MCF 10A (cell line): ENCODE results near the gene FAM53A. TPM values are rescaled to one million over a fixed set of nuclear protein-coding genes. Genes with fewer than 3 reads are reported as not detected.

Experiments used
- BruUV-seq: library from RNA; stranded (reverse); fragments of 400-500 nt; replicated peaks from 2 replicates; lab custom pipeline; 2021; lab: Mats Ljungman, UMichigan
- CTCF ChIA-PET: fragments of 300-600 bp; sonication (Branson Sonifier 250); formaldehyde crosslinking; extraction: SDS; loops from one replicate; lab custom pipeline; 2021; ENCODE audit warnings: antibody characterized with exemption, inconsistent platforms; lab: Yijun Ruan, JAX
- POLR2A ChIA-PET: fragments of 300-600, 350-650 bp; sonication (Branson Sonifier 250); formaldehyde crosslinking; extraction: SDS; loops from one replicate; lab custom pipeline; 2020; ENCODE audit warnings: antibody characterized with exemption, inconsistent platforms; lab: Yijun Ruan, JAX
- DNase-seq: peaks from one replicate; pipeline ENCODE4 v3.0.0-alpha.2; 2018; ENCODE audit not compliant: unreplicated experiment
- H3K27ac Mint-ChIP-seq: one replicate; pipeline ENCODE4 v1.8.0; 2022; ENCODE audit warnings: mild to moderate bottlenecking, low read depth, mixed read lengths; ENCODE audit not compliant: unreplicated experiment
- H3K27me3 Mint-ChIP-seq: one replicate; pipeline ENCODE4 v1.8.0; 2022; ENCODE audit warnings: mixed read lengths; ENCODE audit not compliant: insufficient read depth, unreplicated experiment
- H3K36me3 Mint-ChIP-seq: one replicate; pipeline ENCODE4 v1.8.0; 2022; ENCODE audit warnings: mild to moderate bottlenecking, moderate library complexity, mixed read lengths; ENCODE audit not compliant: insufficient read depth, unreplicated experiment
- H3K4me1 Mint-ChIP-seq: one replicate; pipeline ENCODE4 v1.8.0; 2022; ENCODE audit warnings: mixed read lengths; ENCODE audit not compliant: insufficient read depth, unreplicated experiment
- H3K4me3 Mint-ChIP-seq: one replicate; pipeline ENCODE4 v1.8.0; 2022; ENCODE audit warnings: mild to moderate bottlenecking, moderate library complexity, mixed read lengths; ENCODE audit not compliant: unreplicated experiment
- H3K9me3 Mint-ChIP-seq: one replicate; pipeline ENCODE4 v1.8.0; 2022; ENCODE audit warnings: mixed read lengths; ENCODE audit not compliant: unreplicated experiment
- intact Hi-C: fragments of 100-400 bp; cut with micrococcal nuclease; formaldehyde crosslinking; loops from 2 replicates; pipeline ENCODE4 v1.14.1; 2022
- total RNA-seq: library from RNA; stranded (reverse); gene quantifications from 2 replicates; pipeline ENCODE4 v1.2.3, GENCODE V29; 2022
- TF ChIP-seq, protein P1 (sequence below): fragments of 200-600 bp; IDR thresholded peaks from one replicate; pipeline ENCODE4 v1.8.0; 2022; ENCODE audit warnings: antibody characterized with exemption, mild to moderate bottlenecking; ENCODE audit not compliant: unreplicated experiment

The FAM53A gene
- total RNA-seq, 1 experiment from 2014 or later = 6.6 TPM

DNA sequence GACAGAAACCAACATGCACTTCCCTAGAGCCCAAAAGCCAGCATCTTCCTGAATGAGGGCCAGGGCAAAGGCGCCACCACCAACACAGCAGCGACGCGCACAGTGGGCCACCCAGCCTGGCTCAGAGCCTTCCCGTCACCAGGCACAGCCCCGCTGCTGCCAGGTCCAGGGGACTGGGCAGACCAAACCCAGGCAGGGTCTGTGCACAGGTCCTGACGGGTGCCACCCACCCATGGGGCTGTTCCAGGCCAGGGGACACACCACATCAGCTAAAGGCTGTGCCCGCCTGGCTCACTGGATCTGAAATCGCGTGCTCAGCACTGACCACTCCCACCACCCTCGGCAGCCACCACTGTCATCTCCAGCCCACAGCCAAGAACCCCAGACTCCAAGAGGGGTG, 13.8 kb downstream of the FAM53A start:
- Mint-ChIP-seq H3K9me3 (no peaks in the 10 kb centered on the region), H3K36me3 (peaks cover 11% of the 10 kb centered on the region), H3K27me3 (no peaks in the 10 kb centered on the region), H3K4me3 (no peak overlapping the region), H3K27ac (no peak overlapping the region), H3K4me1 (no peaks in the 10 kb centered on the region)
- intact Hi-C loops = no loop called here
- ChIA-PET POLR2A (no interaction called here), CTCF (no interaction called here)
- DNase-seq = no peak
- no TSS peak for BruUV-seq
- TF ChIP-seq, protein P1, sequence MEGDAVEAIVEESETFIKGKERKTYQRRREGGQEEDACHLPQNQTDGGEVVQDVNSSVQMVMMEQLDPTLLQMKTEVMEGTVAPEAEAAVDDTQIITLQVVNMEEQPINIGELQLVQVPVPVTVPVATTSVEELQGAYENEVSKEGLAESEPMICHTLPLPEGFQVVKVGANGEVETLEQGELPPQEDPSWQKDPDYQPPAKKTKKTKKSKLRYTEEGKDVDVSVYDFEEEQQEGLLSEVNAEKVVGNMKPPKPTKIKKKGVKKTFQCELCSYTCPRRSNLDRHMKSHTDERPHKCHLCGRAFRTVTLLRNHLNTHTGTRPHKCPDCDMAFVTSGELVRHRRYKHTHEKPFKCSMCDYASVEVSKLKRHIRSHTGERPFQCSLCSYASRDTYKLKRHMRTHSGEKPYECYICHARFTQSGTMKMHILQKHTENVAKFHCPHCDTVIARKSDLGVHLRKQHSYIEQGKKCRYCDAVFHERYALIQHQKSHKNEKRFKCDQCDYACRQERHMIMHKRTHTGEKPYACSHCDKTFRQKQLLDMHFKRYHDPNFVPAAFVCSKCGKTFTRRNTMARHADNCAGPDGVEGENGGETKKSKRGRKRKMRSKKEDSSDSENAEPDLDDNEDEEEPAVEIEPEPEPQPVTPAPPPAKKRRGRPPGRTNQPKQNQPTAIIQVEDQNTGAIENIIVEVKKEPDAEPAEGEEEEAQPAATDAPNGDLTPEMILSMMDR = no peak

GRCh38 chr4:1669850-1670249, 14.3 kb downstream of the FAM53A start:
- no TSS peak for BruUV-seq
- H3K27ac Mint-ChIP-seq = no peak overlapping the region
- H3K9me3 Mint-ChIP-seq = no peaks in the 10 kb centered on the region
- H3K4me1 Mint-ChIP-seq = no peaks in the 10 kb centered on the region
- no peak overlapping the region for H3K4me3 Mint-ChIP-seq
- ChIA-PET CTCF (no interaction called here), POLR2A (no interaction called here)
- intact Hi-C loops = no loop called here
- DNase-seq = no peak
- TF ChIP-seq, protein P1 = no peak
- peaks cover 9% of the 10 kb centered on the region for H3K36me3 Mint-ChIP-seq
- H3K27me3 Mint-ChIP-seq = no peaks in the 10 kb centered on the region

- Mint-ChIP-seq H3K36me3 (peaks cover 6% of the 10 kb centered on the region), H3K4me3 (no peak overlapping the region), H3K9me3 (no peaks in the 10 kb centered on the region), H3K27me3 (no peaks in the 10 kb centered on the region), H3K4me1 (no peaks in the 10 kb centered on the region), H3K27ac (no peak overlapping the region)
- BruUV-seq = no TSS peak
- intact Hi-C loops = no loop called here
- POLR2A ChIA-PET = no interaction called here
- TF ChIP-seq, protein P1 = no peak
- DNase-seq = no peak
- CTCF ChIA-PET = no interaction called here
Observed at GRCh38 chr4:1669270-1669669, 14.8 kb downstream of the FAM53A start.

DNA sequence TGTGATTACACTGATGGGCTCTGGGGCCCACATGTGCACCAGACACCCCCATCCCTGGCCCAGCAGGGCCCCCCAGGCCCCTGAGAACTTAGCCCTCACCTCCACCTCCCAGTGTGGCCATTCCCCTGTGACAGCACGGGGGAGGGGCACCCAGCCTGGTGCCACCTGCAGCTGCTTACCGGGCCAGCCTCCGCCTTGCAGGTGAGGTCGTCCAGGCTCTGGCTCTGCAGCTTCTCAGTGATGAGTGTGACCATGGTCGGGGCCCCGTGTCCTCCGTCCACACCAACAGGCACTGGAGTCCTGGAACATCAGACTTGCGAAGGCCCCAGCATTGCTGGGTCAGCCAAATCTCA, 15.6 kb downstream of the FAM53A start:
- H3K4me3 Mint-ChIP-seq = no peak overlapping the region
- no TSS peak for BruUV-seq
- peaks cover 6% of the 10 kb centered on the region for H3K36me3 Mint-ChIP-seq
- no peaks in the 10 kb centered on the region for H3K4me1 Mint-ChIP-seq
- no peaks in the 10 kb centered on the region for H3K9me3 Mint-ChIP-seq
- TF ChIP-seq, protein P1 = no peak
- CTCF ChIA-PET = no interaction called here
- POLR2A ChIA-PET = no interaction called here
- intact Hi-C loops = no loop called here
- H3K27me3 Mint-ChIP-seq = no peaks in the 10 kb centered on the region
- H3K27ac Mint-ChIP-seq = no peak overlapping the region
- DNase-seq = no peak
